Lung (tissue), 12 donors: ENCODE results near the gene SNX5. TPM values are rescaled to one million over a fixed set of nuclear protein-coding genes. Genes with fewer than 3 reads are reported as not detected.
A peak's percentile ranks its signal among the peaks of the same experiment; 100 is the strongest.

Source experiments
- ATAC-seq: fragments of 200-7000 bp; cut with Tn5 transposase; one replicate; pipeline ENCODE4 v1.9.1; 2020; ENCODE audit warnings: moderate number of reproducible peaks; ENCODE audit not compliant: insufficient read depth, low FRiP score
- DNase-seq, 3 donors: peaks; one replicate each; pipeline ENCODE4 v3.0.0-alpha.2; 2013 to 2017
- H3K27ac ChIP-seq, 2 donors: one replicate each; pipeline ENCODE4 v1.5.1; 2013; ENCODE audit warnings: mild to moderate bottlenecking in 2 of 2, moderate library complexity in 2 of 2, control low read depth in 1 of 2, inconsistent platforms in 1 of 2, low read depth in 1 of 2, low read length in 1 of 2
- H3K27me3 ChIP-seq, 3 donors: one replicate each; pipeline ENCODE4 v1.5.1; 2013; ENCODE audit warnings: low read length in 2 of 3; ENCODE audit not compliant: control insufficient read depth in 3 of 3, insufficient read depth in 3 of 3
- H3K36me3 ChIP-seq, 4 donors: one replicate each; pipeline ENCODE4 v1.5.1; 2013; ENCODE audit warnings: low read length in 4 of 4, mild to moderate bottlenecking in 1 of 4, moderate library complexity in 1 of 4; ENCODE audit not compliant: control insufficient read depth in 4 of 4, insufficient read depth in 4 of 4
- H3K4me1 ChIP-seq, 5 donors: one replicate each; pipeline ENCODE4 v1.5.1; 2013; ENCODE audit warnings: low read length in 5 of 5, mild to moderate bottlenecking in 2 of 5, moderate library complexity in 1 of 5; ENCODE audit not compliant: control insufficient read depth in 5 of 5, insufficient read depth in 5 of 5
- H3K4me3 ChIP-seq: one replicate; pipeline ENCODE4 v1.5.1; 2013; ENCODE audit warnings: mild to moderate bottlenecking, control low read depth, moderate library complexity
- H3K9ac ChIP-seq, 2 donors: one replicate each; pipeline ENCODE4 v1.5.1; 2013; ENCODE audit warnings: low read length in 2 of 2, control low read depth in 1 of 2; ENCODE audit not compliant: insufficient read depth in 1 of 2
- H3K9me3 ChIP-seq, 4 donors: one replicate each; pipeline ENCODE4 v1.5.1; 2013; ENCODE audit warnings: low read length in 3 of 4, mild to moderate bottlenecking in 1 of 4, moderate library complexity in 1 of 4; ENCODE audit not compliant: control insufficient read depth in 4 of 4, insufficient read depth in 3 of 4
- WGBS, 2 donors: extraction: QIAGEN DNeasy Blood & Tissue Kit; methylation state at CpG; one replicate each; pipeline ENCODE4 v1.1.7; 2013; 5-methylcytosine and 5-hydroxymethylcytosine counted together
- polyA plus RNA-seq, 2 donors: library from polyadenylated mRNA; stranded (reverse); fragments of 200-250 nt; gene quantifications; one replicate each; pipeline ENCODE4 v1.2.1, GENCODE V29; 2013
- total RNA-seq, 2 donors: library from RNA; depleted of rRNA in 1 of 2; stranded (reverse); fragments of >200 nt in 1 of 2; gene quantifications; one replicate each; pipeline ENCODE4 v1.2.1, GENCODE V29; 2014 to 2021
- TF ChIP-seq, protein P1 (sequence below): IDR thresholded peaks from 2 replicates; pipeline ENCODE4 v1.5.1; 2012; ENCODE audit warnings: mild to moderate bottlenecking; ENCODE audit errors: control extremely low read depth, extremely low read depth
- donor health status: control.
- donor health status: control.
- donor health status: Bipolar disorder and iron deficiency.
- donor health status: healthy.
- donor health status: DM: yes; HTN: yes; CAD: no.

SNX5 gene
- total and polyA plus RNA-seq, 4 donors = 66.6 to 194 (median 86.7) TPM

DNA sequence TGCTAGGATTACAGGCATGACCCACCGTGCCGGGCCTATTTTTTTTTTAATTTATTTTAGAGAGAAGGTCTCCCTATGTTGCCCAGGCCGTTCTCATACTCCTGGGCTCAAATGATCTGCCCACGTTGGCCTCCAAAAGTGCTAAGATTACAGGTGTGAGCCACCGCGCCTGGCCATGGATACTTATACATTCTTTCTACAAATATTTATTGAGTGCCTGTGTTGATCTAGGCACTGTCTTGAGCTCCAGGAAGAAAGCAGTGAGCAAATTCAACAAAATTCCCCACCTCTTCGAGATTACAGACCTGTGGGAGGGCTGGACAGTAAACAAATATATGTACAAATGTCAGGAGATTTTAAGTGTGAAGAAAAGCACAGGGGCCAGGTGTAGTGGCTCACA lies 38.1 kb upstream of the SNX5 start:
- TF ChIP-seq, protein P1, sequence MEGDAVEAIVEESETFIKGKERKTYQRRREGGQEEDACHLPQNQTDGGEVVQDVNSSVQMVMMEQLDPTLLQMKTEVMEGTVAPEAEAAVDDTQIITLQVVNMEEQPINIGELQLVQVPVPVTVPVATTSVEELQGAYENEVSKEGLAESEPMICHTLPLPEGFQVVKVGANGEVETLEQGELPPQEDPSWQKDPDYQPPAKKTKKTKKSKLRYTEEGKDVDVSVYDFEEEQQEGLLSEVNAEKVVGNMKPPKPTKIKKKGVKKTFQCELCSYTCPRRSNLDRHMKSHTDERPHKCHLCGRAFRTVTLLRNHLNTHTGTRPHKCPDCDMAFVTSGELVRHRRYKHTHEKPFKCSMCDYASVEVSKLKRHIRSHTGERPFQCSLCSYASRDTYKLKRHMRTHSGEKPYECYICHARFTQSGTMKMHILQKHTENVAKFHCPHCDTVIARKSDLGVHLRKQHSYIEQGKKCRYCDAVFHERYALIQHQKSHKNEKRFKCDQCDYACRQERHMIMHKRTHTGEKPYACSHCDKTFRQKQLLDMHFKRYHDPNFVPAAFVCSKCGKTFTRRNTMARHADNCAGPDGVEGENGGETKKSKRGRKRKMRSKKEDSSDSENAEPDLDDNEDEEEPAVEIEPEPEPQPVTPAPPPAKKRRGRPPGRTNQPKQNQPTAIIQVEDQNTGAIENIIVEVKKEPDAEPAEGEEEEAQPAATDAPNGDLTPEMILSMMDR = no peak
- Histone ChIP-seq H3K27me3 (no peaks in the 10 kb centered on the region), H3K9ac (no peak overlapping the region), H3K27ac (no peak overlapping the region), H3K4me1 (peaks cover 0 to 20% (median 7%) of the 10 kb centered on the region in 5 donors), H3K36me3 (no peaks in the 10 kb centered on the region), H3K9me3 (no peaks in the 10 kb centered on the region), H3K4me3 (no peak overlapping the region)
- 72 to 87% methylated on average over 7 of the region's 7 CpGs for WGBS, 2 donors
- DNase-seq = no peak
- ATAC-seq = no peak

DNA sequence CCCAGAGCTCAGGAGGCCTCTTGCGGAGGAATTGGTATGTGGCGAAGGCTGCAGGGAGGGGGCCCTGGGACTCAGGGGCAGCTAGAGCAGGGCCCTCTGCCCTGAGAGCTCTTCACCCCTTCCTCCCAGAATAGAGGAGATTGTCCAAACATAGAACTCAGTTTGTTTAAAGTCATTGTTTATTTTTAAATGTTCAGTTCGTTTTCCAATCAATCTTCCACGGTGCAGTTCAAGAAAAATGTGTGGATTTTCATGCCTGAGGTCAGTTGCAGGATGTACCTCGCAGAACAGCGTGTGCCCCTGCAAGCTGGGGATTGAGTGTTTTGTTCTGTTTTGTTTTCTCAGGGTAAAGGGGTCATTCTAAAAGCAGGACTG lies 37.4 kb upstream of the SNX5 start:
- DNase-seq (peak in 2 of 3 donors; percentile 33 to 47), ATAC-seq (no peak)
- H3K9ac ChIP-seq = no peak overlapping the region
- H3K4me1 ChIP-seq = peaks cover 0 to 20% (median 7%) of the 10 kb centered on the region in 5 donors
- no peaks in the 10 kb centered on the region for H3K36me3 ChIP-seq
- H3K27me3 ChIP-seq = no peaks in the 10 kb centered on the region
- H3K27ac ChIP-seq = no peak overlapping the region
- H3K4me3 ChIP-seq = no peak overlapping the region
- TF ChIP-seq, protein P1 = no peak
- no peaks in the 10 kb centered on the region for H3K9me3 ChIP-seq
- WGBS, 2 donors = 58 to 69% methylated on average over 6 of the region's 6 CpGs

DNA sequence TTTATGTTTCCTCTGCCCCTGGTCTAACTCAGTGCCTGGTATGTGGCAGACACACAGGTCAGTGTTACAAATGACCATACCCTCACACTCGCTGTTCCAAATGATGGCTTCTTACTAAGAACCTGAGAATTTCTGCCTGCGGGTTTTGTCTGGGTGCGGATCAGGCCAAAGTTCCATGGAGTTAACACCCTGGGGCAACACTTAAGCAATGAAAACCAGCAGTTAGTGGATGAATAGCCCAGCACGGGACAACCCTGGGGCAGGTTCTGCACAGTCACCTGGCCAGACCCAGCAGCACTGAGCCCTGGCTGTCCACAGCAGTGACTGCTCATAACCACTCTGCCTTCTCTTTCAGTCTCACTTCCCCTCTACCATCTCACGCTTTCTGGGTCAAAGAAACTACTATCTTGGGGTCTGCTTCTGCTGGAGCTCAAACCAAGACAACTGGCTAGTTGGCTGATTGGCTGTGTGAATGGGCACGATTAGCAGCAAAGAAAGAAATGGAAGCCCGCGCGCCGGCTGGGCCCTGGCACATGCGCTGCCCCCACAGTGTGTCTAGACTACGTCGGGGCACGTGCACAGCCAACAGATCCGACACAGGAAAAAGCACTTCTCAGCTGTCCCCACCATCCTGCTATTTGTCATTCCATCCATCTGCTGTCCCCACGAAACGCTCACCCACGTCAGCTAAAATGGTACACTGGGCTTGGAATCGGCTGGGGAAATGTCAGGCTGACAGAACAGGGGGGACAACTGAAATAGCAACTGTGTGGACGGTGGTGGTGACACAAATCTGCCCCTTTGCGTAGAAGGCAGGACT lies 36.8 kb upstream of the SNX5 start:
- Histone ChIP-seq H3K36me3 (no peaks in the 10 kb centered on the region), H3K4me1 (peaks cover 0 to 20% (median 7%) of the 10 kb centered on the region in 5 donors), H3K9ac (no peak overlapping the region), H3K9me3 (no peaks in the 10 kb centered on the region), H3K4me3 (no peak overlapping the region), H3K27ac (peak overlapping the region in 1 of 2 donors; percentile 8), H3K27me3 (no peaks in the 10 kb centered on the region)
- 71 to 82% methylated on average over 21 of the region's 21 CpGs for WGBS, 2 donors
- ATAC-seq = no peak
- TF ChIP-seq, protein P1 = no peak
- DNase-seq = peak in 2 of 3 donors; percentile 37 to 44
